ENCODE results near the gene NUP98.

Gene NUP98

DNA sequence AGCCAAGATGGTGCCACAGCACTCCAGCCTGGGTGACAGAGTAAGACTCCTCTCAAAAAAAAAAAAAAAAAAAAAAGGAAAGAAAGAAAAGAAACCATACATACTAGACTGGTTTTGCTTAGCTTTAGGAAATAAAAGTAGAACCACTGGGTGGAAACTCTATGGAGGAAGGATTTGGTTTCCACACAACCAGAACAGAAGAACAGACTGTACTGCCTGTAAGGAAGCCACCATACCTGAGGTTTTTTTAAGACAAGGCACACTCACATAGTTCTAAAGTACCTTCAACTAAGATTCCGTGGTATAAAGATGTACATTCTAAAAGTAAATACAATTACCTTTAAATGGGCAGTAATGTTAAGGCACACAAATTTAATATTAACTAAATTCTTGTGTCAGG lies 58.6 kb downstream of the NUP98 start:
- in situ Hi-C loops (cut with MboI; ENCODE audit: low sequenced_read_pairs): no loop called here

- in situ Hi-C loops (cut with MboI; ENCODE audit: low sequenced_read_pairs): no loop called here
These were observed 59.1 kb downstream of the NUP98 start for GRCh38 chr11:3738241-3738640.

DNA sequence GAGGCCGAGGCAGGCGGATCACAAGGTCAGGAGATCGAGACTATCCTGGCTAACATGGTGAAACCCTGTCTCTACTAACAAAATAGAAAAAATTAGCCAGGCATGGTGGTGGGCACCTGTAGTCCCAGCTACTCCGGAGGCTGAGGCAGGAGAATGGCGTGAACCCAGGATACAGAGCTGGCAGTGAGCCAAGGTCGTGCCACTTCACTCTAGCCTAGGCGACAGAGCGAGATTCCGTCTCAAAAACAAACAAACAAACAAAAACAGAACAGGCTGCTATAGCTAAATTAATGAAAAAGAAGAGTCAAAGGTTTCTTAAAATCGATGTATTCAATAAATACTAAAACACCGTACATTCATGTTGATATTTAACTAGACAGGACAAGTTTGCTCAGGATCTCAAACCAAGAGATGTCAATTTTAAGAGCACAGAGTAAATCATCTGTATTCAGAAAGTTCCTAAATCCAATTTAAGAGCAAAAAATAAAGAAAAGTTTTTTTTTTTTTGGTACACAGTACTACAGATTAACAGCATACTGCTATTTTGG lies 59.9 kb downstream of the NUP98 start:
- in situ Hi-C loops (cut with MboI; ENCODE audit: low sequenced_read_pairs): no loop called here

DNA sequence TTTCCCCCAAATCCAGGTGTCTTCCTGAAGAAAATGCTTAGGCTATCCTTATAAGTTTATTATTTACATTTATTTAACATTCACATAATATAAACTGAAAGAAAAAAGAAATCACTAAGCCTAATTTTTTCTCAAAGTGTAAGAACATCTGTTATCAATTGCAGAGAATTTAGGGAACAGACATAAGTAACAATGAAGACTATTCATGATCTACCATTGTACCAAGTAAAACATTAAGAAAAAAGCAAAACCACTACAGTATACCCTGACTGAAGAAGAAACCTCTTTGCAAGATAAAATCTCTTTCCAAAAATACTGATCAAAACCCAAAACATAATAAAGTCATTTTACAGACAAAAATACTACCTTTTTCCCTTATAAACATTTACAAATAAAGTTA lies 60.5 kb downstream of the NUP98 start:
- in situ Hi-C loops (cut with MboI; ENCODE audit: low sequenced_read_pairs): no loop called here

DNA sequence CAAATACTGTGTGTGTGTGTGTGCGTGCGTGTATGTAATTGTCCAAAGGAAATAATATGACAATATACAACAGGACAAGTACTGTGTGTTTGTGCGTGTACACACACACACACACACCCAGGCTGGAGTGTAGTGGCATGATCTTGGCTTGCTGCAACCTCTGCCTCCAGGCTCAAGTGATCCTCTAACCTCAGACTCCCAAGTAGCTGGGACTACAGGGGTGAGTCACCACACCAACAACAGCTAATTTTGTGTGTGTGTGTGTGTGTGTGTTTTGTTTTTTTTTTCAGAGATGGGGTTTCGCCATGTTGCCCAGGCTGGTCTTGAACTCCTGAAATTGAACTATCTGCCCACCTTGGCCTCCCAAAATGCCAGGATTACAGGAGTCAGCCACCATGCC lies 61.5 kb downstream of the NUP98 start:
- in situ Hi-C loops (cut with MboI; ENCODE audit: low sequenced_read_pairs): no loop called here

DNA sequence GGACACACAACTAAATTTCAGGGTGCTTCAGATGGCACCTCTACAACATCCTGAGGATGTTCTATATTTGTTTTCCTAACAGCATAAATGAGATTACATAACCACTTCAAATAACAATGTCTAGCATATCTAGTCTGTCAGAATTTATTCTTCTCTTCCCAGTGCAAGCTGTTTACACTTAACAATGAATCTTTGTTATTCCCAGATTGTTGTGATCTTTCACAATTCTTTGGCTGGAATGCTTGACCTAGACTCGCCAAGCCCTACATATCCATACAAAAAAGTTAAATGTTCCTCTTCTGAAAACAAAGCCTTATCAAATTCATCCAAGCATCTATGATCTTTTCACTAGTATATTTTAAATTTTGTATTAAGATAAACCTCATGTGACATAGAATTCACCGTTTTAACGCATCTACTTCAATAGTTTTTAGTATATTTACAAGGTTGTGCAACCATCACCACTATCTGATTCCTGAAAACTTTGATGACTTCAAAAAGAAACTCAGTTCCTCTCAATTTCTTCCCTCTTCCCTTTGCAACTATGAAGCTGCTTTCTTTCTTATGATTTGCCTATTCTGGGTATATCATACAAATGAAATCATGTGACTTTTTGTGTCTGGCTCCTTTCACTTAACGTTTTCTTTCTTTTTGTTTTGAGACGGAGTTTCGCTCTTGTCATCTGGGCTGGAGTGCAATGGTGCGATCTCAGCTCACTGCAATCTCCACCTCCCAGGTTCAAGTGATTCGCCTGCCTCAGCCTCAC lies 64.5 kb downstream of the NUP98 start:
- in situ Hi-C loops (cut with MboI; ENCODE audit: low sequenced_read_pairs): no loop called here

- in situ Hi-C loops (cut with MboI; ENCODE audit: low sequenced_read_pairs): no loop called here
These were observed 74.2 kb downstream of the NUP98 start for GRCh38 chr11:3723014-3723708.

- in situ Hi-C loops (cut with MboI; ENCODE audit: low sequenced_read_pairs): no loop called here
These were observed 75.3 kb downstream of the NUP98 start for GRCh38 chr11:3722100-3722499.

DNA sequence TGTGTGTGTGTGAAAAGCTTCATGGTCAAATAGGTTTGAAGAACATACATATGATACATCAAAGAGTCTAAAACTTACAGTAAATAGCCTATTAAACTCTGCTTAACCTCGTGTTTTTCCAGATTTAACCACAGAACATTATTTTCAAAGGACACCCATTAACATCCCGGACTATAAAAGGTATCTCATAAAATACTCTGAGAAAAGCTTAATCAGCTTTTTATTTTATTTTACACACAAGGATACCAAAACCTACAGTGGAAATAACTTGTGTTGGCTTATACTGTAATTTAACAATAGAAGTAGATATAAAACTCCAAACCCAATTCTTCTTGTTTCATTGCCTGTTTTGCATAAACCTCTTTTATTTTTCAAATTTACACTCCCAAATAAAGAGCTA lies 76.4 kb downstream of the NUP98 start:
- in situ Hi-C loops (cut with MboI; ENCODE audit: low sequenced_read_pairs): no loop called here

GRCh38 chr11:3712274-3712673 lies 85.1 kb downstream of the NUP98 start:
- in situ Hi-C loops (cut with MboI; ENCODE audit: low sequenced_read_pairs): no loop called here

GRCh38 chr11:3710485-3711259 lies 86.7 kb downstream of the NUP98 start:
- in situ Hi-C loops (cut with MboI; ENCODE audit: low sequenced_read_pairs): no loop called here

DNA sequence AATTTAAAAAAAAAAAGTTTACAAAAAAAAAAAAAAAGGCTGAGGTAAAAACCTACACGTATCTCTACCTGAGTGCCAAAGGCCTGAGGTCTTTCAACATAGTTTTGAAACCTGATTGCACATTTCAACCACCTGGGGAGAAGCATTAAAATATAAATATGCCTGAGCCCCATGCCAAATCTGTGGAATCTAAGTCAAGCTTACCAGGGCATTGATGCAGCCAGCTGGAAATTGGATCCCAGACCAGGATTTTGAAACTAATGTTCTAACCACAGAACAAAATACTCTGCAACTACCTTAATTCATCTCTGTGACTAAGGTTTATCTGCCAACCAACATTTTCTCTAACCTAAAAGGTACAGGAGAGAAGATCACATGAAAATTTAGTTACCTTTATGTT lies 87.4 kb downstream of the NUP98 start:
- in situ Hi-C loops (cut with MboI; ENCODE audit: low sequenced_read_pairs): no loop called here

DNA sequence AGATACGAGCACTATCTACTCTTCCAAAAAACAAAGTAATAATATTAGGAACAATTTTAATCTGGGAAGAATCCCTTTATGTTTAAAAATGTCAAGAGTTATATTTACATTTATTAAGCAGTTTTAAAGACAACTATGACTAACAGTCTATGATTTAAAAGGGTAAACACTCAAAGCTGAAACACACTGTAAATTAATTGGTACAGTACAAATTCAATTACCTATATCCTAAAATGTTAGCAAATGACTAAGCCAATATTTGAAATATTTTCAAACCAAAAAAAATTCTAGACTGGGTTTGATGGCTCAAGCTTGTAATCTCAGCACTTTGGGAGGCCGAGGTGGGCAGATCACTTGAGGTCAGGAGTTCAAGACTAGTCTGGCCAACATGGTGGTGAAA lies 90.2 kb downstream of the NUP98 start:
- in situ Hi-C loops (cut with MboI; ENCODE audit: low sequenced_read_pairs): no loop called here

GRCh38 chr11:3703383-3703782 lies 94.0 kb downstream of the NUP98 start:
- in situ Hi-C loops (cut with MboI; ENCODE audit: low sequenced_read_pairs): no loop called here

GRCh38 chr11:3700910-3701309 lies 96.4 kb downstream of the NUP98 start:
- in situ Hi-C loops (cut with MboI; ENCODE audit: low sequenced_read_pairs): no loop called here

DNA sequence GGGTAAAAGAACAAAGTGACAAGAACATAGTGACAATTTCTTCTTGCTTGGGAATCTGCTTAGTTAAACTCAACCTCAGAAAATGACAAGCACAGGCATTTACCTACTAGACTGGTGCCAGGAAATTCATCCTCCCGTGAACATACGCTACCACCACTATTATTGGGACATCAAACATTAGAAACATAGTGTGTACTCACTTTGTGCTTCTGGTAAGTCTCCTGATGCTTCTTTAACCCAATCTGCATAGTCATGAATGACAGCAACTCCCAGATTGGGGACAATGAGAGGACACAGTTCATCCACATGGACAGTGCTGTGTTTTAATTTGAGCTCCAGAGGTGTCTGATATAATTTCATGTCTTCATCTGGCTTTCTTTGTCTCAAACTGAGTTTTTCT lies 96.9 kb downstream of the NUP98 start:
- in situ Hi-C loops (cut with MboI; ENCODE audit: low sequenced_read_pairs): no loop called here

GRCh38 chr11:3686751-3687150 lies 110.6 kb downstream of the NUP98 start:
- in situ Hi-C loops (cut with MboI; ENCODE audit: low sequenced_read_pairs): no loop called here

GRCh38 chr11:3685923-3686322 lies 111.4 kb downstream of the NUP98 start:
- in situ Hi-C loops (cut with MboI; ENCODE audit: low sequenced_read_pairs): no loop called here

DNA sequence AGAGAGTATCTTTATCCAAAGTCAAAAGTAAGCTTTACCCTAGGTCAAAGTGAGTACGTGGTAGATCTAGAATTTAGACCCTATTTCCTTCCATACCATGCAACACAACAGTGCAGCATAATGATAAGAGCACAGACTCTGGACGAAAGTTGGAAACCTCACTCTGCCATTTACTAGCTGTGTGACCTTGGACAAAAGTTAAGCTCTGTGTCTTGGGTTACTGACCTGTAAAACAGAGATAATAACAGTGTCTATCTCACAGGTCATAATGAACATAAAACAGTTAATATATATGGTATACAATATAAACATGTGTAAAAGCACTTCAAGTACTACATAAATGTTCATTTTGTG lies 112.6 kb downstream of the NUP98 start:
- in situ Hi-C loops (cut with MboI; ENCODE audit: low sequenced_read_pairs): no loop called here

DNA sequence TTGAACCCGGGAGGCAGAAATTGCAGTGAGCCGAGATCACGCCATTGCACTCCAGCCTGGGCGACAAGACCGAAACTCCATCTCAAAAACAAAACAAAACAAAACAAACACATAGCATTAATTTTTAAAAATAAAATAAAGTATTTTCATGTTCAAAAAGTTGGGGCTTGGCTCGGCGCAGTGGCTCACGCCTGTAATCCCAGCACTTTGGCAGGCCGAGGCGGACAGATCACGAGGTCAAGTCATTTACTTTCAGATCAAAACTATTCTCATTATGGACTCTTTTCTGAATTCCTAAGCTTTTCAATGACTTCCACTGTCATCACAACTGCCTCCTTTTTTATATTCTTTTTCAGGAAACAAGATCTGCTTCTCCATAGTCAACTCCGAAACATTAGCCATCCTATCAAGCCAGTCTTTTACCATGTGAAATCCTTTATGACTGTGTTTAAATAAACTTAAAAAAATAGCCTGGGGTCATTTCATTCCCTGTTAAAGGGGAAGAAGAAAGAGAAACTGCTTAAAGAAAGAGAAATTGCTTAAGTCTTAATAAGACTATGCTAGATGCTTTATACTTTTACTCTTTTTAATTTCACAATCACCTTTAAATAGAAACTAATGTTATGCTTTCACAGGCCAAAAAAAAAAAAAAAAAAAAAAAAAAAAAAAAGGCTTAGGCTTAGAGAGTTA lies 113.1 kb downstream of the NUP98 start:
- in situ Hi-C loops (cut with MboI; ENCODE audit: low sequenced_read_pairs): no loop called here

- in situ Hi-C loops (cut with MboI; ENCODE audit: low sequenced_read_pairs): no loop called here
These were observed 114.3 kb downstream of the NUP98 start for GRCh38 chr11:3683039-3683438.
